ENCODE data around the gene SEMA5A.

The SEMA5A gene

GRCh38 chr5:9350301-9350797 is 195.5 kb downstream of the SEMA5A start:
- in situ Hi-C loops (cut with HindIII; ENCODE audit: low sequenced_read_pairs) = no loop called here
- peak; percentile 65 for DNase-seq (ENCODE audit: low read depth, low spot score)
- no peak for TF ChIP-seq CTCF (IDR thresholded peaks at IDR 0.05; ENCODE audit: low read depth, low read length)

GRCh38 chr5:9348401-9348996 is 197.4 kb downstream of the SEMA5A start:
- in situ Hi-C loops (cut with HindIII; ENCODE audit: low sequenced_read_pairs) = no loop called here
- TF ChIP-seq CTCF (IDR thresholded peaks at IDR 0.05; ENCODE audit: low read depth, low read length) = no peak
- peak; percentile 70 for DNase-seq (ENCODE audit: low read depth, low spot score)
- no peak overlapping the region for H3K4me3 ChIP-seq (ENCODE audit: low read depth, low read length)

More at GRCh38 chr5:9350301-9350797, 195.5 kb downstream of the SEMA5A start:
- H3K4me3 ChIP-seq (ENCODE audit: low read depth, low read length) = no peak overlapping the region

GRCh38 chr5:9347541-9348295 is 198.2 kb downstream of the SEMA5A start:
- in situ Hi-C loops (cut with HindIII; ENCODE audit: low sequenced_read_pairs) = no loop called here
- no peak for DNase-seq (ENCODE audit: low read depth, low spot score)
- TF ChIP-seq CTCF (IDR thresholded peaks at IDR 0.05; ENCODE audit: low read depth, low read length) = no peak
- no peak overlapping the region for H3K4me3 ChIP-seq (ENCODE audit: low read depth, low read length)

GRCh38 chr5:9347032-9347431 is 198.8 kb downstream of the SEMA5A start:
- no peak overlapping the region for H3K4me3 ChIP-seq (ENCODE audit: low read depth, low read length)
- TF ChIP-seq CTCF (IDR thresholded peaks at IDR 0.05; ENCODE audit: low read depth, low read length) = no peak
- in situ Hi-C loops (cut with HindIII; ENCODE audit: low sequenced_read_pairs) = no loop called here
- DNase-seq (ENCODE audit: low read depth, low spot score) = no peak

- no peak for DNase-seq (ENCODE audit: low read depth, low spot score)
- no peak for TF ChIP-seq CTCF (IDR thresholded peaks at IDR 0.05; ENCODE audit: low read depth, low read length)
- in situ Hi-C loops (cut with HindIII; ENCODE audit: low sequenced_read_pairs) = no loop called here
- H3K4me3 ChIP-seq (ENCODE audit: low read depth, low read length) = no peak overlapping the region
These were observed 201.1 kb downstream of the SEMA5A start for GRCh38 chr5:9344751-9345240.

- in situ Hi-C loops (cut with HindIII; ENCODE audit: low sequenced_read_pairs) = no loop called here
- peak; percentile 57 for DNase-seq (ENCODE audit: low read depth, low spot score)
- H3K4me3 ChIP-seq (ENCODE audit: low read depth, low read length) = no peak overlapping the region
These were observed 202.6 kb downstream of the SEMA5A start for GRCh38 chr5:9343146-9343850.

More at GRCh38 chr5:9343146-9343850, 202.6 kb downstream of the SEMA5A start:
- TF ChIP-seq CTCF (IDR thresholded peaks at IDR 0.05; ENCODE audit: low read depth, low read length) = no peak
